Measurements from ENCODE around the gene RNF111.

The RNF111 gene

GRCh38 chr15:59052915-59053407 lies 65.5 kb downstream of the RNF111 start:
- H3K36me3 ChIP-seq (ENCODE audit: insufficient read depth, low read length), result peaks cover 52% of the 10 kb centered on the region
- TF ChIP-seq POLR2AphosphoS5 (IDR thresholded peaks at IDR 0.05; ENCODE audit: borderline replicate concordance, low read depth, low read length) (no peak), EZH2 (IDR thresholded peaks at IDR 0.05) (no peak), FOXP2 (optimal IDR thresholded peaks at IDR 0.05; ENCODE audit: control extremely low read depth, extremely low read length, insufficient read depth) (no peak)
- DNase-seq (ENCODE audit: low read depth, low spot score), result no peak
- no peak overlapping the region for H3K27ac ChIP-seq
- H3K4me3 ChIP-seq, result no peak overlapping the region
- H3K9me3 ChIP-seq (ENCODE audit: low read depth, low read length), result peaks cover 5% of the 10 kb centered on the region; the same call in 1 of the 2 replicates
- H3K9ac ChIP-seq (ENCODE audit: insufficient read length), result no peak overlapping the region

- no peak for DNase-seq (ENCODE audit: low read depth, low spot score)
- Histone ChIP-seq H3K36me3 (ENCODE audit: insufficient read depth, low read length) (peaks cover 51% of the 10 kb centered on the region), H3K4me3 (no peak overlapping the region), H3K9ac (ENCODE audit: insufficient read length) (no peak overlapping the region), H3K27ac (no peak overlapping the region), H3K9me3 (ENCODE audit: low read depth, low read length) (peaks cover under 1% of the 10 kb centered on the region; the same call in 1 of the 2 replicates)
- no peak for TF ChIP-seq POLR2AphosphoS5 (IDR thresholded peaks at IDR 0.05; ENCODE audit: borderline replicate concordance, low read depth, low read length)
These were observed 66.0 kb downstream of the RNF111 start for GRCh38 chr15:59053482-59053881.

GRCh38 chr15:59059076-59059597 lies 71.7 kb downstream of the RNF111 start:
- no peak overlapping the region for H3K27ac ChIP-seq
- no peaks in the 10 kb centered on the region for H3K9me3 ChIP-seq (ENCODE audit: low read depth, low read length)
- H3K36me3 ChIP-seq (ENCODE audit: insufficient read depth, low read length), result peaks cover 80% of the 10 kb centered on the region
- H3K4me3 ChIP-seq, result no peak overlapping the region
- TF ChIP-seq EZH2 (IDR thresholded peaks at IDR 0.05), result no peak
- TF ChIP-seq POLR2AphosphoS5 (IDR thresholded peaks at IDR 0.05; ENCODE audit: borderline replicate concordance, low read depth, low read length), result no peak
- TF ChIP-seq FOXP2 (optimal IDR thresholded peaks at IDR 0.05; ENCODE audit: control extremely low read depth, extremely low read length, insufficient read depth), result no peak
- H3K9ac ChIP-seq (ENCODE audit: insufficient read length), result no peak overlapping the region
- no peak for DNase-seq (ENCODE audit: low read depth, low spot score)

GRCh38 chr15:59060348-59060747 lies 72.9 kb downstream of the RNF111 start:
- Histone ChIP-seq H3K9me3 (ENCODE audit: low read depth, low read length) (no peaks in the 10 kb centered on the region), H3K9ac (ENCODE audit: insufficient read length) (no peak overlapping the region), H3K36me3 (ENCODE audit: insufficient read depth, low read length) (peaks cover 78% of the 10 kb centered on the region), H3K4me3 (no peak overlapping the region), H3K27ac (no peak overlapping the region)
- TF ChIP-seq EZH2 (IDR thresholded peaks at IDR 0.05) (no peak), FOXP2 (optimal IDR thresholded peaks at IDR 0.05; ENCODE audit: control extremely low read depth, extremely low read length, insufficient read depth) (no peak), POLR2AphosphoS5 (IDR thresholded peaks at IDR 0.05; ENCODE audit: borderline replicate concordance, low read depth, low read length) (no peak)
- DNase-seq (ENCODE audit: low read depth, low spot score), result no peak

- H3K27ac ChIP-seq, result no peak overlapping the region
- TF ChIP-seq EZH2 (IDR thresholded peaks at IDR 0.05), result no peak
- no peak for TF ChIP-seq POLR2AphosphoS5 (IDR thresholded peaks at IDR 0.05; ENCODE audit: borderline replicate concordance, low read depth, low read length)
- no peak for TF ChIP-seq FOXP2 (optimal IDR thresholded peaks at IDR 0.05; ENCODE audit: control extremely low read depth, extremely low read length, insufficient read depth)
- no peak overlapping the region for H3K9ac ChIP-seq (ENCODE audit: insufficient read length)
These were observed 75.6 kb downstream of the RNF111 start for GRCh38 chr15:59063042-59063441.

GRCh38 chr15:59069430-59069829 lies 82.0 kb downstream of the RNF111 start:
- TF ChIP-seq POLR2AphosphoS5 (IDR thresholded peaks at IDR 0.05; ENCODE audit: borderline replicate concordance, low read depth, low read length) (no peak), FOXP2 (optimal IDR thresholded peaks at IDR 0.05; ENCODE audit: control extremely low read depth, extremely low read length, insufficient read depth) (no peak)
- H3K36me3 ChIP-seq (ENCODE audit: insufficient read depth, low read length), result peaks cover 62% of the 10 kb centered on the region
- H3K4me3 ChIP-seq, result no peak overlapping the region
- H3K9me3 ChIP-seq (ENCODE audit: low read depth, low read length), result no peaks in the 10 kb centered on the region
- no peak overlapping the region for H3K9ac ChIP-seq (ENCODE audit: insufficient read length)
- H3K27ac ChIP-seq, result no peak overlapping the region
- no peak for DNase-seq (ENCODE audit: low read depth, low spot score)

More at GRCh38 chr15:59063042-59063441, 75.6 kb downstream of the RNF111 start:
- Histone ChIP-seq H3K4me3 (no peak overlapping the region), H3K36me3 (ENCODE audit: insufficient read depth, low read length) (peaks cover 83% of the 10 kb centered on the region), H3K9me3 (ENCODE audit: low read depth, low read length) (no peaks in the 10 kb centered on the region)
- no peak for DNase-seq (ENCODE audit: low read depth, low spot score)

- Histone ChIP-seq H3K36me3 (ENCODE audit: insufficient read depth, low read length) (peaks cover 54% of the 10 kb centered on the region), H3K9ac (ENCODE audit: insufficient read length) (no peak overlapping the region), H3K27ac (no peak overlapping the region), H3K4me3 (no peak overlapping the region), H3K9me3 (ENCODE audit: low read depth, low read length) (no peaks in the 10 kb centered on the region)
- DNase-seq (ENCODE audit: low read depth, low spot score), result no peak
- TF ChIP-seq POLR2AphosphoS5 (IDR thresholded peaks at IDR 0.05; ENCODE audit: borderline replicate concordance, low read depth, low read length) (no peak), EZH2 (IDR thresholded peaks at IDR 0.05) (no peak), FOXP2 (optimal IDR thresholded peaks at IDR 0.05; ENCODE audit: control extremely low read depth, extremely low read length, insufficient read depth) (no peak)
These were observed 87.1 kb downstream of the RNF111 start for GRCh38 chr15:59074607-59075006.

GRCh38 chr15:59087731-59088130 lies 100.3 kb downstream of the RNF111 start:
- no peak for TF ChIP-seq POLR2AphosphoS5 (IDR thresholded peaks at IDR 0.05; ENCODE audit: borderline replicate concordance, low read depth, low read length)
- no peak for TF ChIP-seq EZH2 (IDR thresholded peaks at IDR 0.05)
- no peak for TF ChIP-seq FOXP2 (optimal IDR thresholded peaks at IDR 0.05; ENCODE audit: control extremely low read depth, extremely low read length, insufficient read depth)
- H3K9ac ChIP-seq (ENCODE audit: insufficient read length), result no peak overlapping the region
- no peak for DNase-seq (ENCODE audit: low read depth, low spot score)
- H3K27ac ChIP-seq, result no peak overlapping the region
- H3K36me3 ChIP-seq (ENCODE audit: insufficient read depth, low read length), result peaks cover 63% of the 10 kb centered on the region
- no peaks in the 10 kb centered on the region for H3K9me3 ChIP-seq (ENCODE audit: low read depth, low read length)
- no peak overlapping the region for H3K4me3 ChIP-seq

GRCh38 chr15:59094077-59094476 lies 106.6 kb downstream of the RNF111 start:
- H3K4me3 ChIP-seq, result no peak overlapping the region
- H3K27ac ChIP-seq, result no peak overlapping the region
- no peak for DNase-seq (ENCODE audit: low read depth, low spot score)
- H3K9me3 ChIP-seq (ENCODE audit: low read depth, low read length), result no peaks in the 10 kb centered on the region
- peaks cover 68% of the 10 kb centered on the region for H3K36me3 ChIP-seq (ENCODE audit: insufficient read depth, low read length)
- TF ChIP-seq FOXP2 (optimal IDR thresholded peaks at IDR 0.05; ENCODE audit: control extremely low read depth, extremely low read length, insufficient read depth) (no peak), EZH2 (IDR thresholded peaks at IDR 0.05) (no peak), POLR2AphosphoS5 (IDR thresholded peaks at IDR 0.05; ENCODE audit: borderline replicate concordance, low read depth, low read length) (no peak)
- H3K9ac ChIP-seq (ENCODE audit: insufficient read length), result no peak overlapping the region
